NCI-H748 (cell line): ENCODE results near the gene ALG12.

Experiments used
- DNase-seq: peaks from one replicate; lab custom pipeline; 2025; ENCODE audit not compliant: unreplicated experiment; lab: John Stamatoyannopoulos, UW

Gene ALG12

DNA sequence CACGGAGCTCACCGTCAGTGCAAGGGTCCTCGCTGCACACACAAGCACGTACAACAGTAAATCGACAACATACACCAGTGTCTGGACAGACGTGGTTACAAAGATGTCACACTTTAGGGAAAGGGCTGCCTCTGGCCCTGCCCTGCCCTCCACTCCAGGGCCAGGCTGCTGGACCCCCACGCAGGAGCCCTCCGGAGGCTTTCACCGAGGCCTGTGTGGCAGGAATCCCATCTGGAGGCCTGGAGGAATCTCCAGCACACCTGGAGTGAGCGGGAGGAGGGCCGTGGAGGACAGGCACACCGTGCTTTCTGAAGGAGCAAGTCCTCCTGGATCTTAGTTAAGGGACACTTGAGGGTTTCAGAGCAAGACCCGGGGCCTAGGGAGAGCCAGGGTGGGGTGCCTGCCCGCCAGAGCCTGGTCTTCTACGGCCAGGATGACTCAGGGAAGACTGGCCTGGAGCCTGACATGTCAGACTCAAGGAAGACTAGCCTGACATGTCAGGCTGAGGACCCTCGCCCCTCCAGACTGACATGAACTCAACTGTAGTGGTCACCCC lies 40.2 kb upstream of the ALG12 start:
- DNase-seq = no peak

DNA sequence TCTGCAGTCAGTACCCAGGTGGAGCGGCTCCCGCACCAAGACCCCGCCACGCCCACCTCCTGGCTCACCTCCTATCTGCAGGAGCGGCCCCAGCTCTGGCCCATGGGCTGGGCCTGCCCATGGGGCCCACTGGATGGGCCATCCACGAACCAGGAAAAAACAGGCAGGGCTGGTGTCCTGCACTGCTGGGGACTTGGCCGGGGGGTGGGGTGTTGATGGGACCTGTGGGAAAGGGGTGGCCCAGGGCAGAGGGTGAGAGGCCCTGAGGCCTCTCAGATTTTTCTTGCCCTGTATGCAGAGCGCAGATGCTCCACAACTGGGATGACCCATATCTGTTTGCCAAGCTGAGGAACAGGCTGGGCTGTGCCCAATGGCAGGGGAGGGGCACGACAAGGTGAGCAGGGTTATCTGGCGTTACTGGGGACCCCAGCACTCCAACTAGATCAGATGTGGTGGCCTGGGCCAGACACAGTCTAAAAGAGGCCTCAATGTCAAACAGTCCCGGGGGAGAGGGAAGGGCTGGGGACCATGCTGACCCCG lies 39.7 kb upstream of the ALG12 start:
- no peak for DNase-seq

DNA sequence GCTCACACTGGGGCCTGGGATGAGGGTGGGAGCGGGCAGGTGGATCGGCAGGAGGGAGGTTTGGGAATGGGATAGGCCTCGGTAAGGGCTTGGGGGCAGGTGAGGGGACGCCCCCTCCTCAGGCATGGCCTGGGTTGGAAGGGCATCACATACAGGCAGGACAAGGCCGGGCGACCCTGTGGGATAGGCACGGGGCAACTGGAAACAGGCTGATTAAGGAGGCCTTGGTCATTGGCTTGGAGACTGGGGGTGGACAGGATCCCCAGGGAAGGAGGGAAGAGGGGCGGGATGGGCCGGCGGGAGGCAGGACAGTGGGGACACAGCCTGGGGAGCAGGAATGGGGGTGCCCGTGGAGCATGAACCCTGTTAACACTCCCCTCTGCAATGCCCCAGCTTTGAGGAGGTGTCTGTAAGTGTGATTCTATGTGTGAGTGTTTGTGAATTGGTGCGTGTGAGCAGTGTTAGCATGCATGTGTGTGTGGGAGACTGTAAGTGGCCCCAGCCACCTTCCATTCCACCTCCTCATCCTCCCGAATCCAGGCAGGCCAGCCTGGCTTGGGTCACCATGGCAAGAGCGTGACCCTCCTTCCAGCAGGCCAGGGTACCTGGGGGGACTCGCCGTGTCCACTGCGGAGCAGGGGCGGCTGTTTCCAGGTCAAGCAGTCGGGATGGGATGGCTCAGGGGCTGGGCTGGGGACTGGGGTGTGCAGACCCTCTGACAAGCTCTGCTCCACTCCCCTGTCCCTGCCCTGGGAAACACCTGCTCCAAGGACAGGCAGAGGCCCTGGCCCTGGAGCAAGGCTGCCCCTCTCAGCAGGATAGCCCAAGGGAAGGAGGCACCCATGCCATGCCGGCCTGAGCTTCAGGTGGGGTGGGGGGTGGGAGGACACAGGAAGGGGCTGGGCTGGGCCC lies 38.9 kb upstream of the ALG12 start:
- no peak for DNase-seq

DNA sequence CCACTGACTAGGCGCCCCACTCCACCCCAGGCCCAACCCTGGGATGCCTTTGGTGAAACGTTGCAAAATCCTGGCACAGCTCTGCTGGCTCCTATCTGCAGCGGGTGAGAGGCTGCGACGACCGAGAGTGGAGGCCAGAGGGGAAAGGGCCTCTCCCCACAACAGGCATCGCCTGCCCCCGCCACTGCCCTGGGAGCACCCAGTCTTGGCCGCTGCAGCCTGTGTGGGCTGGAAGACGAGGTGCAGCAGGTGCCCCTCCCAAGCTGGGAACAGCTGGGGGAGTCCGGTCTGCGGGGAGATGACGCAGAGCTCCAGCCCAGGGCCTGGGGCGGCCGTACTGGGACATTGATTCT lies 38.2 kb upstream of the ALG12 start:
- DNase-seq = no peak

DNA sequence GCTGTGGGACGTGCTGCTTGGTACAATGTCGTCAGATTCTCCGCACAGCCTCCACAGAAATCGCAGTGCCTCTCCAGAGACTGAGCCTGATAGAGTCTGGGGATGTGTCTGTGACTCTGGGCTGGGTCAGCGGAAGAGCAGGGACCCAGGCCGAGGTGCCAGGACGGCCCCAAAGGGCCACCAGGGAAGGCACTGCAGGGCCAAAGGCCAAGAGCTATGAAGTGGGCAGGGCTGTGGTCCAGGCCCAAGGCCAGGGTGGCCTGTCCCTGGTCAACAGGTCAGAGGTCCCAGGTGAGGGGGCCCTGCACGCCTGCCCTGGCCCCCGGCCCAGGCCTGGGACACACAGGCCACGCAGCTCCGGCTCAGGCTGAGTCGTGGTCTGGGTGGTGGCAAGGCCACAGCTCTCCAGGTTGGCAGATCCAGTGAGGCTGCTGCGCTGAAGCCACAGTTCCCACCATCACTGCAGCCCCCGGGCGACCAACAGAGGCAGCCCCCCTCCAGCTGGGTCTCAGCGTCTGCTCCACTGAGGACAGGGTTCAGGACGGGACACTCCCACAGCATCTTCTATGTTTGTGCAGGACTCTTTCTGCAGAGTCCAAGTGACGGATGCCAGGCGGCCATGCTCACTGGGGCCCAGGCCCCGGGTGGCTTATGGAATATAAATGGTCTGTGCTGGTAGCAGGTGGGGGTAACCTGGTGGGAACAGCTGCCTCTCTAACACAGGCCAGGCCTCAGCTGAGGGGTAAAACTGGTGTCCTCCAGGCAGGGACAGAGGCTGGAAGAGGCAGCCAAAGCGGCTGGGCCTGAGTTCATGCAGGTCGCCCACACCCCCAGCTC lies 37.6 kb upstream of the ALG12 start:
- no peak for DNase-seq

DNA sequence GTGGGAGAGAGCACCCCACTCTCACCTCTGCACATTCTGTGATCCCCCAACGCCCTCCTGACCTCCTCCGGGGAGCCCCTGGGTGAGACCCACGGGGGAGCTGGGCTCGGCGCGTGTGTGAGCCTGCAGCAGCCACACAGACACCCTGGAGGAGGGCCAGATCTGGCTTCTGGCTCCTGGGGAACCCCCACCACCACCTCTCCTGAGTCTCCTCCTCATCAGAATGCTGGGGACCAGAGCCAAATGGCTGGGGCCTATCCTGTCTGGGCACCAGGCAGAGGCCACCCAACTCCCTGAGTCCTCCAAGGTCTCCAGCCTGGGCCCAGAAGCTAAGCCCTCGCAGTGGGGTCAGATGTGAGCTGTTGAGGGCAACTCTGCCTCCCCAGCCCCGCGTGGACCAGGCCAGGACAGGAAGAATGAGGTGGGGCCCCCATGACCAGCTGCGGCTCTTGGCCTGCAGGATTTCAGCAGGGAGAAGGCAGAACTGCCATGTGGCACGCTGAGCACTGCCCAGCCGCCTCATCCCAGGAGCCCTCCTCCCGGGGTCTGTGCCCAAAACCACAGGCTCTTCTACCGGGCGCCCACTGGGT lies 36.8 kb upstream of the ALG12 start:
- DNase-seq = no peak

DNA sequence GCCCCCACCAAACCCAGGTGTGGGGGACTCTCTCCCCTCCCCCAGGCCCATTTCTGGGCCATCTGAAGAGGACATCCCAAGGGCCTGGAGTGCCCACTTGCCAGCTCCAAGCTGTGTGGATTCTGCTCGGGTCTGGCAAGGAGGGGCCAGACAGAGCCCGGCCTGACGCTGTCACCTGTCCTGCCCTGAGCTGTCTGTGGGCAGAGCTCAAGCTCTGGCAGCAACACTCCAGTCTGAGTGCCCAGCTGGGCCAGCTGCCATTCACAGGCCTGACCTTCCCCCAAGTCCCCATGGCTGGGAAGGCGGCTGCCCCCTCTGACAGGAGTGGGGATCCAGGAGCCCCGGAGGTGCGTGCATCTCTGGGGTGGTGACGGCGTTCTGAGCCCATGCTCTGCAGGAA lies 36.1 kb upstream of the ALG12 start:
- no peak for DNase-seq

DNA sequence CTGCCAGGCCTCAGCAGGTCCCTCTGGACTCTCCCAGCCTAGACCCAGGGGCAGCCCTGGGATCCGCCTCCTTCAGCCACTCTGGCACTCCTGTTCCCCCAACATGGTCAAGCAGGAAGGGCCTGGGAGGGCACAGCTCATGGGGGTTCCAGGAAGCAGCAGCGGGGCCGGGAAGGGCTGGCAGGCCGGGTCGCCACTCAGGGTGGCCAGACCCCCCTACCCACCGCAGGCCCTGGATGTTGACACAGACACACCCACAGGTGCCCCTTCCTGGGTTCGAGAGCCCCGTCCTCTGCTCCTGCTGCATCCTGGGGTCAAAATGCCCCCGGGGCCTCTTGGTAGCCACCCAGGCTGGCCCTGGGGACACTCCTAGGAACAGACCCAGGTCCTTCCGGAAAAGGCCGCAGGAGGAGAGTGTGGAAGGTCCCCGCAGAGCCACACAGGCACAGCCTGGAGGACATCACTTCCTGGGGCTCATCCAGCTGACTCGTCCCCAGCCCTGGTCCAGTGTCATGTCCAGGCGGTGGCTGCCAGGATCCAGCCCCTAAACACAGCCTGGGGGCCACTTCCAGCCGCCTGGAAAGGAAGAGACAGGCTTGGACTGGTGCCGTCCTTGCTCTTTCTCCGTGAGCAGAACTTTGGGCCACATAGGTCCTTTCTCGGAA lies 35.6 kb upstream of the ALG12 start:
- DNase-seq = no peak

DNA sequence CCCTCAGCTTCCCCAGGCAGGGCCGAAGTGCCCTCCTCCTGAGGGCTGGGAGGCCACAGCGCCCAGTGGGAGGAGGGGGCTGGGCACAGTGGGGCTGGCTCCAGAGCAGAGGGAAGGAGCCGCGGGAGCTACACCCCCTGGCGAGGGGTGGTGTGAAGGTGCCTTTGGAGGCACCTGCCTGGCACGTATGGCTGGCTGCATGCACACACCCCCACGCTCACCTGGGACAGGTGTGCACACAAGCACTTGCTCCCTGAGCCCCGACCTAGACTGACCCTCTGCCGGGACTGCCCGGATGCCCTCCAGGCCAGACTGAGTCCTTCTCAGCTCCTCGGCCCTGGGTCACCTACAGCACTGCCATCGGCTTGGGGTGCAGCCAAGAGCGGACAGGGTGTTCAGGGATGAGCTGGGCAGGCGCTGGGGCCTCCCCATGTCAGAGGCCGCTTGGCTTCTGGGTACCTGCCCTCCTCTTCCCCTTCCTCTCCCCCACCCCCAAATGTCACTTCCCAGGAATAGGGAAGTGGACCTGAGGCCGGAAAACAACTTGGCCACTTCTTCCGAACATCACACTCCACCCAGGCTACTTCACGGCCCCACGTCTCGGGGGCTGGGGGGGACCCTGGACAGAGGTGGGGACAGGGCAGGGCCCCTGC lies 34.9 kb upstream of the ALG12 start:
- no peak for DNase-seq

DNA sequence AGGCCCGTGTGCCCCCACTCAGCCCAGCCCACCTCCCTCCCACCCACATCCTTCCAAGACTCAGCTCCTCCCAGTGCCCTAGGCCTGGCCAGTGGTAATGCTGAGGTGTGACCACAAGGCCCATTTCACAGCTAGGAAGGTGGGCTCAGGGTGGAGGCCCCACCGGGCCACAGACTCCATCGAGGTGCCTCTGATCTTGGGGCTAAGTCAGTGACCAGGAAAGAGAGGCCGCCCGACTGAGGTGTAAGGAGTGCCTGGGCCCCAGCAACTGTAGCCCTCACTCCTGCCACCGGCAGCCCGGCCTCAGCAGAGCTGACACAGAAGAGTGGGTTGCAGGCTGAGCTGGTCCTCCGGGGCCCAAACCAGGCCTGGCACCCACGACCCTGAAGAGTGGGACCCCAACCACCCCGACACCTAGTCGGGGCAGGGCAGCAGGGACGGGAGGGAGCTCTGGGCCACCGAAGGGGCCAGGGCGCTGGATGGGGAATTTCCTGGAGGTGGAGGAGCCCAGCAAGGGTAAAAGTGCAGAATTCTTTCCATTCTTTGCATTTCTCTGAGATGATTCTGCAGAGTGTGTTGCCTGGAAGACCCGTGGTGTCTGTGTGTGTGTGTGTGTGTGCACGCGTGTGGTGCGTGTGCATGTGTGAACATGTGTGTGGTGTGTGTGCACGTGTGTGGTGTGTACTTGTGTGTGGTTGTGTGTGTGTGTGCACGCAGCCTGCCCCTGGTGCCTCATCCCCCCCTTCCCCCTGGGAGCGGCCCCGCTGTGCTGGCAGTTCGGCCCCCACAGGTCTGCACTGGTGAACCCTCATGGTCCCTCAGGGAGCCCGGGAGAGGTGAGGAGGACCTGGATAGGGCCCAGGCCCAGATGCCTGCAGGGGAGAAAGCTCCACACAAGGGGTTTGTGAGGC lies 34.0 kb upstream of the ALG12 start:
- DNase-seq = no peak

DNA sequence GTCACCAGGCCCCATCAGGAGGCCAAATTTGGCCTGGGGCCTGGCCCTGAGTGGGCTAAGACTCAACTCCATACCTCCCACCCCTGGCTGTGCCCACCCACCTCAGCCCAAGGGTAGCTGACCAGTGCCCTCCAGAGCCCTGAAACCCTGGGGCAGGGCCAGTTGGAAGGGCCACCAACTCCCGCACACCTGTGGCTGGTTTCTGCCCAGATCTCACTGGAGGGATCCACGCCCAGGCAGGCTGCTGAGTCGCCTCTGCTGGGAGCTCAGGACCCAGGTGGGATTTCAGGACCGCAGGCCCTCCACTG lies 33.4 kb upstream of the ALG12 start:
- no peak for DNase-seq

DNA sequence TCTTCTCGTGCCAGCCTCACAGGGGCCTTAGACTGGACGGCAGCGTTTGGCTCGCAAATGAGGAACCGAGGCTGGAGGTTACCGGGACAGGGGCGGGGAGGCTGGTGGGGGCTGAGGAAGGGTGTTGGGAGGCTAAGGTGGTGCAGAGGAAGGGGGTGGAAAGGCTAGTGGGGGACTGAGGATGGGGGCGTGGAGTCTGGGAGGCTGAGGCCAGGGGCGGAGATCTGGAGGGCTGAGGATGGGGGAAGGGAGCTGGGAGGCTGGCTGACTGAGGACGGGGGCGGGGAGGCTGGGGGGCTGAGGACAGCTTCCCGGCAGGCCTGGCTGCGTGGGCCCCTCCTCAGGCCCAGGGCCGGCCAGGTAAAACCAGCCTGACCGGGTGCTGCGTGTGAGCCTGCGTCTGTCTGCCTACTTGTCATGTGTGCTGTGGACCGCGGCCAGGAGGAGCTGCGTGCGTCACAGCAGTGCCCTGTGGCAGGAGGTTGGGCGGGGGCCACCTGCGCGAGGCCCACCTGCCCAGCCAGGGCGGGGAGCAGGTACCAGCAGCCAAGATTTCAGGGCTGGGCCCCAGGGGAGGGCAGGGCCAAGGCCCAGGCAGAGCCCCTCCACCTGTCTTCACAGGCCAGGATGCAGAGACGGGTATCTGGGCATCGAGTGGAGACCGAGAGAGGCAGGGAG lies 32.9 kb upstream of the ALG12 start:
- DNase-seq = peak; percentile 93

DNA sequence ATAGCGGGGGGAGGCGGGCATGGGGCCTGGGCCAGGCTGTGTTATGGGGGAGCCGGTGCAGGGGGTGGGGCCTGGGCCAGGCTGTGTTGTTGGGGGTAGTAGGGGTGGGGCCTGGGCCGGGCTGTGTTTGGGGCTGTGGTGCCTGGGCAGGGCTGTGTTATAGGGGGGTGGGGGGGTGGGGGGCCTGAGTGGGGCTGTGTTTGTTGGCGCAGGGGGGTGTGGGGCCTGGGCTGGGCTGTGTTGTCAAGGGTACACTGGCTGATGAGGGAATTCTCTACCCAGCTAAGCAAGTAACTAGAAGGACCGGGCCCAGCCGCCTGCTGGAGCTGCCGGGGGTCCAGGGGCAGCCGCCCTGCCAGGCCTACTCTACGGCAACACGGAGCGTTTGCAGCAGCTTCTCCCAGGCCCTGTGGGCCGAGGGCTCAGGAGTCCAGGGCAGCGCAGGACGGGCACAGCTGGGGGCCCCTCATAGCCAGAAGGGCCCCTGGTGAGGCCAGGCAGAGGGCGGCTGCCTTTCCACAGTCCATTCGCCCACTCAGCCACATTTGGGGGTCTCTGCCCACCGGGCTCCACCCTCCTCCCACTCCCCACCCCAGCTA lies 32.3 kb upstream of the ALG12 start:
- DNase-seq = no peak

DNA sequence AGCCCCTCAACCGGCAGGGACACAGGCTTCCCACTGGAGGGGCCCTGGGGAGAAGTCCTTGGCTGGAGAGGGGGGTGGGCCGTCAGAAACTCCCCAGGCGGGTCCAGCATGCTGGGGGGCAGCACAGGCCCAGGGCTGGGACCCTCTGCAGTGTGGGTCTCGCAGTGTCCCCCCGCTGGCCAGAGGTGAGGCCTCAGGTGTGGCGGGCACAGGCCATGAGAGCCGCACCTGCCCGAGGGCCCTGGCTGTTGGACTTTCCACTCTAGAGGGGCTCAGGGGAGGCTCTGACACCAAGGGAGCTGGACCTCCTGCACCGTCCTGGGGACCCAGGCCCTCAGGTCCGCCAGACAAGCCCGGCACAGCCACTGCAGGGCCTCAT lies 31.7 kb upstream of the ALG12 start:
- DNase-seq = no peak

DNA sequence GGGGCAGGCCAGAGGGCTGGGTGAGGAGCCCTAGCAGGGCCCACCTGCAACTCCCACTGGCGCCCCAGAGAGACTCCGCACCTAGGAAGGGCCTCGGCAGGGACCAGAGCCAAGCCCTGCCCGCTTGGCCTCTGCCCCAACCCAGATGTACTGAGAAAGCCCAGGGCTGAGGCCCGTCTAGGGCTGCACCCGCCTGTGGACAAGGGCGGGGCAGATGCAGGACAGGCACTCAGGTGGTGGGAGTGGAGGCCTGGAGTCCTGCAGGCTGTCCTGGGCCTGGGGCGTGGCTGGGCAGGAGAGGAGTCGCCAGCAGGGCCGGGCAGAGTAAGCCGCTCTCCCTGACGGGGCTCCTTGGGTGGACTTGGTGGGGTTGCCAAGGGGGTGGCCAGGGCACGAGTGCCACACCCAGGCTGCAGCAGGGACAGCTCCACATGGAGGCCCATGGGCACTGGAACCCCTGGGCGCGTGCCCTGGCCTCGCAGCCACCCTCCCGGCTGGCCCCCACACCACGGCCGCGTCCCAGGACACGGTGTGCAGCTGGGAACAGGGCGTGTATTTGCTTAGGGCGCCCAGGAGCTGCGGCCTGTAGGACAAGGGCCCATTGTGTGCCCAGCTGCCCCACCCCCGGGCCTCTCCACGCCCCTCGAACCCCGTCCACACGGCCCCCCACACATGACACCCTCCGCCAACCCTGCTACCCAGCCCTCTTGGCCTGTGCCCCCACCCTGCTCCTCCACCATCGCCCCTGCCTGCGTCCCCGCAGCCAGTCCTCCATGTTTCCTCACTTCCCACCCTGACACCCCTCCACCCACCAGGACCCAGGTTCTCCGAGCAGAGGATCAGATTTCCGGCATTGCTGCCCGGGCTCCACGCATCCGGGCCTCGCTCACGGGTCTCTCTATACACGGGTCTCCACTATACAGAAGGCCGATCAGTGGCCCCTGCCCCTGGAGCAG lies 31.0 kb upstream of the ALG12 start:
- peak; percentile 52 for DNase-seq

DNA sequence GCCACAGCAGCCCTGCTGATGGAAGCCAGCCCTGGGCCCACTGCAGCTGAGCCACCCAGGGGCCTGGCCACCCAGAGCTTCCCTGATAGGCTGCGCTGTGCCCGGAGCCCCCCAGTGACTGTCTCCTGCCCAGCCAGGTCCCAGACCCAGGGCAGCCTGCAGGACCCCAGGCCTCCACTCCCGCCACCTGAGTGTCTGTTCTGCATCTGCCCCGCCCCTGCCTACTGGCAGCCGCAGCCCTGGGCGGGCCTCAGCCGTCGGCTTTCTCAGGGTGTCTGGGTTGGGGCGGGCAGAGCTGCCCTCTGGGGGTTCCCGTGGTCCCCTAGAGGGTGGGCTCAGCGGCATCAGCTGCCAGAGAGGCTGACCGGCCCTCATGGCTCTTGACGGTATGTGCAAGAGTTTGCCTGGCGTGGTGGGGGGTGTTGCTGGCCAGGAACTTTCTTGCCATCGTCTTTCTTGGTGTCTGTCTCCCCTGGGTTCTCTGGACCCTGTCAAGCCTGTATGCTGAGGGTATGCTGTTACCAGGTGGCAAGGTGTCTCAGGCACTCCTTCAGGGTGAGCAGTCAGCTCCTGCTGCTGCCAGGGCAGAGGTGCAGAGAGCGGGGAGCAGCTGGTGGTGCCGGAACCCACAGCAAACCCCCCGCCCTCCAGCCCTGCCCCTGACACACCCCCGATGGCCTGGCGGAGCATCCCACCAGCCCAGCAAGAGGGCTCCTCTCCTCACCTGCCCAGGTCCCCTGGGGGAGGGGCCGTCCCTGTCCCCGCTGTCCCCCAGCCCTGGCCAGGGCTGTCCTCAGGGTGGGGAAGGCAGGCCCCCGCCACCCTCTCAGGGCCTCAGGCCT lies 30.1 kb upstream of the ALG12 start:
- no peak for DNase-seq

DNA sequence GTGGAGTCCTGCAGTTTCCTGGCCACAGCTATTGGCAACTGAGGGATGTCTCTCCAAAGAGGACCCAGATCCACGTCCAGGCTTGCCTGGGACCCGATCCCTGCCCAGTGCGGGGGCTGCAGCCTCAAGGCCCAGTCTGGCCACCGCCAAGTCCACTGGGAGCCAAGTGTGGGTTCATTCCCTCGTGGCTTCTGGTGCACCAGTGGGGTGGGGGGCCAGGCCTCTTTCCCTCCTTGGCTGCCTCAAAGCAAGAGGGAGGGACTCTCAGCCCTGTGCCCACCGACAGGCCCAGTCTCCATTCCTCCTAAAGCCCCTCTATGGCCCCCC lies 29.0 kb upstream of the ALG12 start:
- no peak for DNase-seq
